Measurements from ENCODE around the gene GSX1.

DNA sequence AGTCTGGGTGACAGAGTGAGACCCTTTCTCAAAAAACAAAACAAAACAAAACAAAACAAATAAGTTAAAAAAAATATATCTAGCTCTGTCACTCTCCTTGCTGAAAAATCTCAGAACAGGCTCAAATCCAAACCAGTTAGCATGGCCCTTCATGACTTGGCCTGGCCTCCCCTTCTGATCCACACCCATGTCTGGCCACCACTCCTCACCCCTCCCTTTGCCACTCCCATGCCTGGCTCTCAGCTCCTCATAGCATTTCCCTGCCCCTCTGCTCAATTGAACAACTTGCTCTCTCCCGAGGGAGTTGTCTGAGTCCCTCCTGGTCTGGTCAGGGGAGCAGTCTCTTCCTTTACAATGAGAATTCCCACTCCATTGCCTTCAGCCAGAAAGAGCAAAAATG is 4.0 kb upstream of the GSX1 start:
- TF ChIP-seq, protein P1, sequence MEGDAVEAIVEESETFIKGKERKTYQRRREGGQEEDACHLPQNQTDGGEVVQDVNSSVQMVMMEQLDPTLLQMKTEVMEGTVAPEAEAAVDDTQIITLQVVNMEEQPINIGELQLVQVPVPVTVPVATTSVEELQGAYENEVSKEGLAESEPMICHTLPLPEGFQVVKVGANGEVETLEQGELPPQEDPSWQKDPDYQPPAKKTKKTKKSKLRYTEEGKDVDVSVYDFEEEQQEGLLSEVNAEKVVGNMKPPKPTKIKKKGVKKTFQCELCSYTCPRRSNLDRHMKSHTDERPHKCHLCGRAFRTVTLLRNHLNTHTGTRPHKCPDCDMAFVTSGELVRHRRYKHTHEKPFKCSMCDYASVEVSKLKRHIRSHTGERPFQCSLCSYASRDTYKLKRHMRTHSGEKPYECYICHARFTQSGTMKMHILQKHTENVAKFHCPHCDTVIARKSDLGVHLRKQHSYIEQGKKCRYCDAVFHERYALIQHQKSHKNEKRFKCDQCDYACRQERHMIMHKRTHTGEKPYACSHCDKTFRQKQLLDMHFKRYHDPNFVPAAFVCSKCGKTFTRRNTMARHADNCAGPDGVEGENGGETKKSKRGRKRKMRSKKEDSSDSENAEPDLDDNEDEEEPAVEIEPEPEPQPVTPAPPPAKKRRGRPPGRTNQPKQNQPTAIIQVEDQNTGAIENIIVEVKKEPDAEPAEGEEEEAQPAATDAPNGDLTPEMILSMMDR (IDR thresholded peaks at IDR 0.05) = no peak
- no peak for TF ChIP-seq EZH2 (IDR thresholded peaks at IDR 0.05)

Measured in neural progenitor cell (in vitro differentiated cells).